HG02642 (cell line): ENCODE data around the gene WNT9A.
"Not testable (repeated sequence)": the region's sequence is repeated elsewhere in the genome, so short reads cannot be mapped to it uniquely, and the experiment has no call there.

ENCODE experiments used
- ATAC-seq: cut with Tn5 transposase; IDR thresholded peaks from one replicate; pipeline ENCODE4 v1.9.1; 2021; ENCODE audit warnings: mild to moderate bottlenecking; ENCODE audit not compliant: unreplicated experiment, poor library complexity

Gene WNT9A

GRCh38 chr1:227890451-227891222 is 57.1 kb downstream of the WNT9A start:
- ATAC-seq: no peak

GRCh38 chr1:227889863-227890405 is 57.8 kb downstream of the WNT9A start:
- no peak for ATAC-seq

DNA sequence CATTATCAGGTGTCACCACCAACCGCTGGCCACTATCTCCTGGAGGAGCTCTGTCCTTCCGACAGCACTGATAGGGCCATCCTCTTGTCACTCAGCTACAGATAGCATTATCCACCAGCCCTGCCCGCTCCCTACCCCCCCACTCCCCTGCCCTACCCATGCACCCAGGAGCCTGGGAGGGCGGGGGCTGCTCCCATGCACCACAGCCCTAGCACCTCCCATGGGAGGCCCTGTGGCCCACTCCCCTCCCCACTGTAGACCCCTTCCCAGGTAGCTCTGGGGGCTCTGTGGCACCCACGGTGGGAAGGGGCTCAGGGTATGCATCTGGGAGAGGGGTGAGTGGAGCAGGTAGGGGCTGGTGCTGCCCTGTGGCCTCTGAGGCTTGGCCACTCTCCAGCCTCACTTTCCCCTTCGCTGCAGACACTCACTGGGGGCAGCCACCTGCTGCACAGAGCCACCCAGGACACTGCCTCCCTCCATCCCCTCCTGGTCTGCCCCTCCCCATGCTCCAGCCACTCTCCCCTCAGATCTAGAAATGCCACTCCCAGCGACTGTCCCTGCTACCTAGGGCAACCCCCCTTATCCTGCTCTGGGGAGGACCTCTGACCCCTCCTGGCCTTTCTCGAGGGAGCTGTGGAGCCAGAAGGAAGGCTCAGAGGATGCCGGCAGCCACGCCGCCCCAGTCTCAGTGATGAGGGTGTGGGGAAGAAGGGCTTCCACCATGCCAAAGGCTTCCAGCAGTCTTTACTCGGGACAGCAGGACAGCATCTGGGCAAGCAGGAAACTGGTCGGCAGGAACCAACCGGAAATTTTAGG is 58.5 kb downstream of the WNT9A start:
- ATAC-seq: no peak

GRCh38 chr1:227888404-227889046 is 59.2 kb downstream of the WNT9A start:
- ATAC-seq: no peak

- no peak for ATAC-seq
Measured at GRCh38 chr1:227887697-227888403, 59.9 kb downstream of the WNT9A start.

GRCh38 chr1:227886993-227887696 is 60.6 kb downstream of the WNT9A start:
- ATAC-seq: no peak

DNA sequence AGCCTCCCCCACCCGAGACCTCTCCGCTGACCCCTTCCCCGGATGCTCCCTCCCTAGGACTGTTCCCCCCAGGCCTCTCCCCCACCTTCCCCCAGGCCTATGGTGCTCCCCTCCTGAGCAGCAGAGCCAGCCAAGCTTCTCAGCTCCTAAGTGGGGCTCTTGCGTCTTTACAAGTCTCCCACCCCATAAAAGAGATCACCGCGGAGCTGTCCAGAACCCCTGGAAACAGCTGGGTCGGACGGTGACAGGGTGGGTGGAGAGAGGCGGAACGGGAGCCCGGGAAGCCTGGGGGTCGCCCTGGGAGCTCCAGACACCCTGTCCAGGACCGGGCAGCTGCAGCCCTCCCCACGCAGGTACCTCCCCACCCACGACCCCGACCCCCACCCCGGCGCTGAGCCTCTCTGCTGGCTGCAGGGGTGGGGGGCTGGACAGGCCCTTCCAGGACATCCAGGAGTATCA is 61.2 kb downstream of the WNT9A start:
- no peak for ATAC-seq

DNA sequence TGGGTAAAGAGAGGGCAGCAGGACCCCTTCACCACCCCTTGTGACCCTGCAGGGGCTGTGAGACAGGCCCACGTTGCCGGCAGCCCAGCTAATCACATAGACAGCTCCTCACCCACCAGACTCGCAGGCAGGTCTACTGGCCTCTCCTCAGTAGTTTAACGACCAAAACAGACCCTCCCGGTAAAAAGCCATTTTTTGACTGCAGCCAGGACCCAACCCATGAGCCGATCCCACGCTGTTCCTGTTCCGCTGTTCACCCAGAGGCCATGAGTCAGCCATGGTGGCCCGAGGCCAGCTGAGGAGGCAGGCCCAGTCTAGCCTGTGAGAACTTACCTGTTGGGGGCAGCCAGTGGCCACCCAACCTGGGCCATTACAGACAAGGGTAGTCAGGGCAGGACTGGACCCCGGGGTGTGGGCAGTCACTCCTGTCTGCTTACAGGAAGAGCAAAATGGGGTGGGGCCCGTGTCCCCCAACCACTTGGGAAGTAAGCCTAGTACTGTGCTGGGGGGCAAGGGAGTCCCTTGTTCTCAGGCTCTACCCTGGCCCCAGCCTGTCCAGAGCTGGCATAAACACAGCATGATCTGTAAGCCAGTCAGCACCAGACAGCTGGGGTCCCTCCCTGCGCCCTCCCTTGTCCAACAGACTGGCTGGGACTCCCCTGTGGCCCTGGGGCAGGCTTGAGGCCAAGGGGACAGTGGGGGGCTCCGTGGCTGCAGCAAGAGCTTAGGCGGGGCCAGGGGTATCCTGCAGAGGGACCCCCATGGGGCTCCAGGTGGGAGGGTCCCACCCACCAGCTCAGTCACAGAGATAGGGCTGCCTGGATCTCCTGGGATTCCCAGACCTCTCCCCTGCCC is 61.9 kb downstream of the WNT9A start:
- no peak for ATAC-seq

- no peak for ATAC-seq
Measured at GRCh38 chr1:227885135-227885647, 62.5 kb downstream of the WNT9A start.

- ATAC-seq: no peak
Measured at GRCh38 chr1:227884370-227885134, 63.2 kb downstream of the WNT9A start.

GRCh38 chr1:227883641-227884301 is 64.0 kb downstream of the WNT9A start:
- ATAC-seq: no peak

- ATAC-seq: no peak
Measured at GRCh38 chr1:227883073-227883520, 64.6 kb downstream of the WNT9A start.

DNA sequence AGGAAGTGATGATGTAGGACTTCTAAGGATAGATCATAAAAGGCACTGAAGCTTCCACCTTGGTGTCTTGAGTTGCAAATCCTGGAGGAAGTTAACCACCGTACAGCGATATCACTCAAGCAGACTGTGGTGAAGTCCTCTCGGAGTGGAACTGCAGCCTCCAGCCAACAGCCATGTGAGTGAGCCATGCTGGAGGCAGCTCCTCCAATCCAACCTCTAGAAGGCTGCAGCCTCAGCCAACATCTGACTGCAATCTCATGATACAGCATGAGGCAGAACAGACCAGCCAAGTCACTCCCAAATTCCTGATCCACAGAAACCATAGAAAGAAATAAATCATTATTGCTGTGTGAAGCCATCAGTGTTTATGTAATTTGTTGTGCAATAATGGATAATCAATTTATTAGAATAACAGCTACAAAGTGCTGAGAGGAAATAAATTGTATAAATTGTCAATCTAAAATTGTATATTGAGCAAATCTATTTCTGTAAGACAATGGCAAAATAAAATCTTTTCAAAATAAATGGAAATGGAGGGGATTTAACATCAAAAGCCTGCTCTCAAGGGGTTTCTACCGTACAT is 67.3 kb downstream of the WNT9A start:
- no peak for ATAC-seq

DNA sequence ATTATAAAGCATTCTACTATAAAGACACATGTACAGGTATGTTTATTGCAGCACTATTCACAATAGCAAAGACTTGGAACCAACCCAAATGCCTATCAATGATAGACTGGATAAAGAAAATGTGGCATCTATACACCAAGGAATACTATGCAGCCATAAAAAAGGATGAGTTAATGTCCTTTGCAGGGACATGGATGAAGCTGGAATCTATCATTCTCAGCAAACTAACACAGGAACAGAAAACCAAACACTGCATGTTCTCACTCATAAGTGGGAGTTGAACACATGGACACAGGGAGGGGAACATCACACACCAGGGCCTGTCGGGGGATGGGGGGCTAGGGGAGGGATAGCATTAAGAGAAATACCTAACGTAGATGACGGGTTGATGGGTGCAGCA is 69.9 kb downstream of the WNT9A start:
- not testable (repeated sequence) for ATAC-seq

- not testable (repeated sequence) for ATAC-seq
Measured at GRCh38 chr1:227871892-227872291, 75.8 kb downstream of the WNT9A start.

- ATAC-seq: no peak
Measured at GRCh38 chr1:227870366-227870765, 77.4 kb downstream of the WNT9A start.

GRCh38 chr1:227869851-227870305 is 77.9 kb downstream of the WNT9A start:
- no peak for ATAC-seq
